Duodenal mucosa (tissue), 2 donors: ENCODE data around the gene ZBP1.

Experiments
- H3K27ac ChIP-seq: one replicate; pipeline ENCODE4 v1.7.0; 2013; ENCODE audit warnings: low read depth, low read length
- H3K27me3 ChIP-seq, 2 donors: one replicate each; pipeline ENCODE4 v1.7.0; 2013; ENCODE audit warnings: low read length in 2 of 2, control low read depth in 1 of 2; ENCODE audit not compliant: insufficient read depth in 2 of 2, control insufficient read depth in 1 of 2
- H3K36me3 ChIP-seq, 2 donors: one replicate each; pipeline ENCODE4 v1.7.0; 2013; ENCODE audit warnings: low read length in 2 of 2, control low read depth in 1 of 2; ENCODE audit not compliant: insufficient read depth in 2 of 2, control insufficient read depth in 1 of 2
- H3K4me1 ChIP-seq, 2 donors: one replicate each; pipeline ENCODE4 v1.7.0; 2013; ENCODE audit warnings: low read length in 2 of 2, control low read depth in 1 of 2; ENCODE audit not compliant: insufficient read depth in 2 of 2, control insufficient read depth in 1 of 2
- H3K4me3 ChIP-seq, 2 donors: one replicate each; pipeline ENCODE4 v1.7.0; 2013; ENCODE audit warnings: low read length in 2 of 2, low read depth in 1 of 2
- H3K9ac ChIP-seq, 2 donors: one replicate each; pipeline ENCODE4 v1.7.0; 2013; ENCODE audit warnings: low read length in 2 of 2, low read depth in 1 of 2
- H3K9me3 ChIP-seq, 2 donors: one replicate each; pipeline ENCODE4 v1.7.0; 2013; ENCODE audit warnings: low read length in 2 of 2, control low read depth in 1 of 2; ENCODE audit not compliant: control insufficient read depth in 1 of 2

Gene ZBP1

DNA sequence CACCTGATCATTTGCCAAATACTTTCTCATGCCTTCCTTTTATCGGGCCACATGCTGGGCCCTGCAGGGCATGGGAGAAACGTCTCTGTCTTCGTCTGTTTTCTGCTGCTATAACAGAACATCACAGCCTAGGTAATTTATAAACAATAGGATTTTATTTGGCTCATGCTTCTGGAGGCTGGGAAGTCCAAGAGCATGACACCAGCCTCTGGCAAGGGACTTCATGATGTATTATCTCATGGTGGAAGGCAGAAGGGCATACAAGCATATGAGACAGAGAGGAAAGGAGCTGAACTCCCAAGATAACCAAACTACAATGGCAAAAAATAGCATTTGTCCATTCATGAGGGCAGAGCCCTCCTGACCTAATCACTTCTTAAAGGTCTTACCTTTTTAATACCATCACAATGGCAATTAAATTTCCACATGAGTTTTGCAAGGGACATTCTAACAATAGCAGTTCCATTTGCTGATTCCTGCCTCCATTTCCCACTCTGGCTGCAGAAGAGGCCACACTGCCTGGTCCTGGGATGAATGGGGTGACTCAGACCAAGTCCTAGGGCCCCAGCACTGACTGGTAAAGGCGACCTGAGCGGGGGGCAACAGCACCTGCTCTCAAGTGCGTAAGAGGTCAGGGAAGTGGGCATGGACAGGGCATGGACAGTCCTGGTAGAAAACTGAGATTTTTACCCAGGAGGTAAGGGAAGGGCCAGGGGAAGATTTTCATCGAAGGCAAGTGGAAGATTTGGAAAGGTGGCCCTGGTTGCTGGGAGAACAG, 5.1 kb upstream of the ZBP1 start:
- Histone ChIP-seq H3K4me3 (no peak overlapping the region), H3K27ac (no peak overlapping the region), H3K9ac (no peak overlapping the region), H3K9me3 (peaks cover 0 to 6% of the 10 kb centered on the region in 2 donors), H3K27me3 (no peaks in the 10 kb centered on the region), H3K4me1 (peaks cover 32 to 35% of the 10 kb centered on the region in 2 donors), H3K36me3 (no peaks in the 10 kb centered on the region)

DNA sequence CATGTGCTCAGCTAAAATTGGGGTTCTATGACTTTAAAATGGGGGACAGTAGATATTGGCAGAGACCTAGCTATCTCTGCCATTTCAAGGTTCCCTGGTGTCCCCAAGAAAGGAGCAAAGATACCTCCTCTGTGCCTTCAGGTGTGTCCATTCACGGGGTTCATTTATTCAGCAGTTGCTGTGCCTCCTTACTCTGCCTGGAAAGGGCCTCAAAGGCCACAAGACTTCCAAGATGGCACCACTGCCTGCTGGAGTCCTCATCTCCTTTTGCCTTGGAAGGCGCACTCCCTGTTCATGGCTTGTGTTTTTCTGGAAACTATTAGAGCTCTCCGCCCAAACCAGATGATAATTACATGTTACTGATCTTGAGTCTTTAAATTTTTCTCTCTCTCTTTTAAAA, 3.9 kb upstream of the ZBP1 start:
- Histone ChIP-seq H3K9me3 (peaks cover 0 to 6% of the 10 kb centered on the region in 2 donors), H3K27me3 (no peaks in the 10 kb centered on the region), H3K27ac (no peak overlapping the region)

DNA sequence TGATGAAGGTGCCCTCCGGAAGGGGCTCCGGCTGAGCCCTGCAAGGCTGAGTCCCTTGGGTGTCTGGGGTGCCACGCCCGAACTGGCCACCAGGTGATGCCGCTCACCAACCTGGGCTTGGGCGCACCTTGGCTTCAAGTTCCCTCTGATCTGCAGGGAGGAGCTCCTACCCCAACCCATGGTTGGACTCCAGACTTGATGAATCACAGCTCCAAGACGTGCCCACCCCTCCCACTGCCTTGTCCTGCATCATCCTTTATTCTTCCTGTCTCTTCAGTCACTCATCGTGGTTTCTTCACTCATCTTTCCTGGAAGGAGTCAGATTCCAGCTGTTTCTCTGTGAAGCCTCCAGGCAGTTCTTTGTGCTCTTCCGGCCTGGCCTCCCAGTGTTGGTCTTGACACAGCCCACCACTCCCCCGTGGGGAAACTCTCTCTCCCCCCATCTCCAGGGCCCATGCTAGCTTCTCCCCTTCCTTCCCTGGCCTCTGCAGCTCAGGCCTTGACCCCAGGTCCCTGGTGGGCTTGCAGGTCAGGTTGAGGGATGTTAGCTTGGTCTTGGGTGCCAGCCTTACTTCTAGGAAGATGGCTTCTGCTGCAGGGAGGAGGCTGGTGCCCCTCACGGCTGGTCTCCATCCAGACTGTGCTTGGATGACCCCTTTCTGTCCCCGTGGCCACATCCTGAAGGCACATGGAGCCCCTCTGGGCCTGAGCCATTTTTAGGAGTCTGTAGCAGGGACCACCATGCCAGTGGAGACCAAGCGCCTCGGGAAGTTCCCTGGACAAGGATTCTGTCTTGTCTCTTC, 2.6 kb upstream of the ZBP1 start:
- no peaks in the 10 kb centered on the region for H3K27me3 ChIP-seq
- peaks cover 50% of the 10 kb centered on the region in 2 donors for H3K4me1 ChIP-seq
- peaks cover 0 to 6% of the 10 kb centered on the region in 2 donors for H3K9me3 ChIP-seq
- H3K9ac ChIP-seq = no peak overlapping the region
- H3K4me3 ChIP-seq = no peak overlapping the region
- H3K27ac ChIP-seq = no peak overlapping the region
- no peaks in the 10 kb centered on the region for H3K36me3 ChIP-seq

More for the DNA sequence above, 3.9 kb upstream of the ZBP1 start:
- H3K9ac ChIP-seq = no peak overlapping the region
- peaks cover 43 to 44% of the 10 kb centered on the region in 2 donors for H3K4me1 ChIP-seq
- H3K36me3 ChIP-seq = no peaks in the 10 kb centered on the region
- no peak overlapping the region for H3K4me3 ChIP-seq

DNA sequence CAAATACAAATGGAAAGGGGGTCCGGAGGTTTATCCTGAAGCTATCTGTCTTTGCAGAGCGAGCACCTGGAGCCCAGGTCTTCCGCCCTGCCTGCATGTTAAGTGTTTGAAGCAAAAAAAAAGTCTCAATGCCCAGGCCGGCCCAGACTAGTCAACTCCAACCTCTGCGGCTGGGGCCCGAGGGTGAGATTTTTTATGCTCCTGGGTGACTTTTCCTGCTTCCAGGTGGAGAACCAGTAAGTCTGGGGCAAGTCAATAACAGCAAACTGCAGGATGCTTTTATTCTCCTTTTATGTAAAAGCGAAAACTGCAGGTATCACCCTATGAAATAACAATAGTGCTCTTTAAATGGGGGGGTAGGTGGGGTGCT, 2.0 kb upstream of the ZBP1 start:
- no peaks in the 10 kb centered on the region for H3K27me3 ChIP-seq
- peaks cover 46 to 50% of the 10 kb centered on the region in 2 donors for H3K4me1 ChIP-seq
- no peak overlapping the region for H3K27ac ChIP-seq
- peaks cover 0 to 6% of the 10 kb centered on the region in 2 donors for H3K9me3 ChIP-seq
- no peak overlapping the region for H3K4me3 ChIP-seq
- no peak overlapping the region for H3K9ac ChIP-seq
- H3K36me3 ChIP-seq = no peaks in the 10 kb centered on the region

DNA sequence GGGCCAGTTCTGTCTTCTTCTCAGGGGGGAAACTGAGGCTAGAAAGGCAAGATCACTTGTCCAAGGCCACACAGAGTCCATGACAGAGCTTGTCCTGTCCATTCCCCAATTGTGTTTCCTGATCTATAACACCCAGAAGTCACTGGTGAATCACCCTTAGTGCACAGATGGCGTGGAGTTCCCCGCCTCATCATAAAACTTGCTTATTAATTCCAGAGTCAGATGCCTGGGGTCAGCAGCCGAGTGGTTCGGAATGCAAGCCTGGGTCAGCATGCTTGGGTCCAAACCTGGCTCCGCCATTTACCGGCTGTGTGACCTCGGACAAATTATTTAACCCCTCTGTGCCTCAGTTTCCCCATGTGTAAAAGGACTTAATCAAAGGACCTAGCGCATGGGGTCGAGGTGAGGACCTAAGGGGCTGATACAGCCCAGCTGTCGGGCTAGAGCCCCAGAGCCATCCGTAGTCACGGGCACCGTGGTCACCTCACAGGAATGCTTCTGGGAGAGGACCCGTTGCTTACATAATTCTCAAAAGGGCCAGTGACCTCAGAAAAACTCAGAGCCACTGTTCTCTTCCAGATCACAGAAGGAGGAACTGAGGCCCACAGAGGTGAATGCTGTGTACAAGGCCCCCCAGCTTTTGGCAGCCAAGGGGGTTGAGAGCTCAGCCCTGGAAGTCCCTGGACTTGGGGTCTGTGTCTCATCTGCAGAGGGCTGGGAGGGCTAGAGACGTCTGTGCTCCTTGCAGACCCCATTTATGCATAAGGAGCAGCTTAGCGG, 1.4 kb upstream of the ZBP1 start:
- no peak overlapping the region for H3K4me3 ChIP-seq
- H3K9ac ChIP-seq = peak overlapping the region in 1 of 2 donors; percentile 25
- H3K27me3 ChIP-seq = no peaks in the 10 kb centered on the region
- peaks cover 0 to 6% of the 10 kb centered on the region in 2 donors for H3K9me3 ChIP-seq
- H3K36me3 ChIP-seq = no peaks in the 10 kb centered on the region
- H3K4me1 ChIP-seq = peaks cover 46 to 55% of the 10 kb centered on the region in 2 donors
- H3K27ac ChIP-seq = no peak overlapping the region

DNA sequence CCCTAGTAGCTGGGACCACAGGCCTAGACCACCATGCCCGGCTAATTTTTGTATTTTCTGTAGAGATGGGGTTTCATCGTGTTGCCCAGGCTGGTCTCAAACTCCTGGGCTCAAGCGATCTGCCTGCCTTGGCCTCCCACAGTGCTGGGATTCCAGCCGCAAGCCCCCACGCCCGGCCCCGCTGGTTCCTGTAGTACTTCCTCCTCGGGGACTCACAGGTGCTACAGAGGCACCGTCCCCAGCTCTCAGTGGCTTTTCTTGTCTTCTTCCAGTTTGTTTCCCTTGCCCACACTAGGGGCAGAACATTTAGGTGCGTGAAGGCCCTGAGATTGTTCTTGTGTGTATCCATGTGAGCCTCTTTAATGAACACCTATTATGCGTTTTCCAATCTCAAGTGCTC, 773 bp upstream of the ZBP1 start:
- Histone ChIP-seq H3K4me3 (no peak overlapping the region), H3K9ac (peak overlapping the region in 1 of 2 donors; percentile 69), H3K27ac (peak overlapping the region; percentile 55), H3K27me3 (no peaks in the 10 kb centered on the region), H3K9me3 (peaks cover 0 to 6% of the 10 kb centered on the region in 2 donors), H3K36me3 (no peaks in the 10 kb centered on the region), H3K4me1 (peaks cover 46 to 55% of the 10 kb centered on the region in 2 donors)

DNA sequence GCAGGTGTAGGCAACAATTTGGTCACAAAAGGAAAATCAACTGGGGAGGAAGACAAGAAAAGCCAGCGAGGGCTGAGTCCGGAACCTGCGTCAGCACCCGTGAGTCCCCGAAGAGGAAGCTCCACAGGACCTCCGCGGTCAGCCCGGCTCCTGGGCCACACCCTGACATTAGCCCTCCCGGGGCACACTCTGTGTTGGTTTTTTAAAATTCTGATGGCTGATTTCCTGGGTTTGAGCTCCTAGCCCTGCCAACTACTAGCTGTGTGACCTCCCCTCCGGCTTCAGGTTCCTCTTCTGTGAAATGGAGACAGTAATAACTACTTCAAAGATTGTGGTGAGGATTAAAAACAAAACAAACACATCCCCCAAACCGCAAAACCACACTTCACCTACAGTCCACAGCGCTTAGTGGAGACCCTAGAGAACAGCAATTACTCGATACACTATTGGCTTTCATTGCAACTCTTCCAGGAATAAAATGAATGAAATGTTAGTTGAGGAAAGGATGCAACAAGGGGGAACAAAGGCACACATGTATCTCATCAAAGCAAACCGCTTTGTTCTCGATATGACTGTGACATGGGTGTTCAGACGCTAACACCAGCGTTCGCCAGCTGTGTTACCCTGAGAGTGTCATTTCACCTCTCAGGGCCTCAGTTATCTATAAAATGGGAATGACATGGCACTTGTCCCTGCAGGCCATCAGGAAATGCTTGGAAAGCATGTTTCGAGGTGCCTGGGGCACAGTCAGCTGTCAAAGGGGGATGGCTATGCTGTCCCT, 985 bp downstream of the ZBP1 start:
- H3K9me3 ChIP-seq = no peaks in the 10 kb centered on the region
- no peaks in the 10 kb centered on the region for H3K27me3 ChIP-seq
- peaks cover 5 to 7% of the 10 kb centered on the region in 2 donors for H3K36me3 ChIP-seq
- peak overlapping the region; percentile 33 to 38 for H3K9ac ChIP-seq
- H3K27ac ChIP-seq = peak overlapping the region; percentile 17
- H3K4me3 ChIP-seq = peak overlapping the region; percentile 58 to 71
- peaks cover 46 to 55% of the 10 kb centered on the region in 2 donors for H3K4me1 ChIP-seq

DNA sequence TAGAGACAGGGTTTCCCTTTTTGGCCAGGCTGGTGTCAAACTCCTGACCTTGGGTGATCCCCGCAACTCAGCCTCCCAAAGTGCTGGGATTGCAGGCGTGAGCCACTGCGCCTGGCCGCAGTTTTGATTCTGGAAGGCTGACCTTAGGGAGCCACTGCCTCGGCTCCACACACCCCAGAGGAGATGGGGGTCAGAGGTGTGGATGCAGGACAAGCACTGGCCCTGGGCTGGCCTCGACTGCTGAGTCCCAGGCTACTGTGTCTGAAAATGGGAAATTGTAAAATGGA, 1.5 kb downstream of the ZBP1 start:
- Histone ChIP-seq H3K9me3 (no peaks in the 10 kb centered on the region), H3K36me3 (peaks cover 5 to 7% of the 10 kb centered on the region in 2 donors), H3K4me1 (peaks cover 46 to 55% of the 10 kb centered on the region in 2 donors), H3K27me3 (no peaks in the 10 kb centered on the region), H3K27ac (no peak overlapping the region), H3K4me3 (peak overlapping the region; percentile 58 to 71), H3K9ac (peak overlapping the region in 1 of 2 donors; percentile 33)

DNA sequence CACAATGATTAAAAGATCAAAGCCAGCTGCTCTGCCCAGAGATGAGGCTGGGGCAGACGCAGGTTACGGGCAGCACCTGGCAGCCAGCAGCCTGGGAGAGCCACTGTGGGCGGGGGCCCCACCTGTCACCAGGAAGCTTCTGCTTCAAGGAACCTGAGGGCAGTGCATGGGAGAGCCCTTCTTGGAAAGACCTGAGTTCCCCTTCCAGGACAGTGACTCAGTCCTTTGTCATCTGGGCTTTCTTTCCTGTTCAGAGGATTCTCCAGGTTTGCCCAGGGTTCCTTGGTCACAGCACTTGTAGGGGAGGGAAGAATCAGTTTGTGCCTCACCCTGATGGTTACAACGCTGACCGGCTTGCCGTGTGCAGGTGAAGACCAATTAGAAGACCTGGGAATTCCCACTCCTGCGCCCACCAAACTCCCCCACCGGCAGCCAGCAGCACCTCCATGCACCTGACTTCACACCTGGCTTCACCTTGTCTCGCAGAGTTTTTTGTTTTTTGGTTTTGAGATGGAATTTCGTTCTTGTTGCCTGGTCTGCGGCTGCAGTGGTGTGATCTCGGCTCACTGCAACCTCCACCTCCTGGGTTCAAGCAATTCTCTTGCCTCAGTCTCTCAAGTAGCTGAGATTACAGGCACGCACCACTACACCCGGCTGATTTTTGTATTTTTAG, 2.0 kb downstream of the ZBP1 start:
- Histone ChIP-seq H3K4me1 (peaks cover 46 to 55% of the 10 kb centered on the region in 2 donors), H3K27me3 (no peaks in the 10 kb centered on the region), H3K4me3 (peak overlapping the region; percentile 58 to 71), H3K9me3 (no peaks in the 10 kb centered on the region), H3K36me3 (peaks cover 5 to 7% of the 10 kb centered on the region in 2 donors), H3K9ac (peak overlapping the region in 1 of 2 donors; percentile 33), H3K27ac (no peak overlapping the region)
